ENCODE data around the gene PDSS2. TPM values are rescaled to one million over a fixed set of nuclear protein-coding genes. Genes with fewer than 3 reads are reported as not detected.
"Not testable (repeated sequence)": the region's sequence is repeated elsewhere in the genome, so short reads cannot be mapped to it uniquely, and the experiment has no call there.

The PDSS2 gene
- total RNA-seq, 4 donors from 2014 or later, result 6.5 to 12.2 (median 9.0) TPM

GRCh38 chr6:107488174-107488874 lies 29.0 kb upstream of the PDSS2 start:
- ATAC-seq, result no peak
- H3K27ac ChIP-seq, result peak overlapping the region in 3 of 4 donors; percentile 82 to 93 (median 93)

DNA sequence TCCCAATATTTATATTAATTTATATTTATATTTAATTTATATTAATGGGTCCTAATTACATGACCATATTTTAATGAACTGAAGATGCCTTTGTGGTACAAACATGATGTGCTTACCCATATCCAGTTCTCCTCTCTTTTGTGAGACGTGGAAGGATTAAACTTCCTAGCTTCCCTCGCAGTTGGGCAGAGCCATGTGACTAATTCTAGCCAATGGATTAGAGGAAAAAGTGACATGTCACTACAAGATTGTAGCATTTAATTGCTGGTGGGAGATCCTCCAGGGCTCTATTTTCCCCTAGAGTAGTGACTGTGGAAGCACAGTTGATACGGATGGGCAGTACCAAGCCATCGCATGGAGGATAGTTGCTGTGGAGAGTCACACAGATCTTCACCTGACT lies 25.8 kb upstream of the PDSS2 start:
- no peak for TF ChIP-seq EP300 (IDR thresholded peaks at IDR 0.05)
- H3K4me1 ChIP-seq, result peaks cover 0 to 12% (median 11%) of the 10 kb centered on the region in 3 donors
- 64 to 86% methylated on average over 2 to 3 of the region's 4 CpGs for WGBS, 2 donors (ENCODE audit: low coverage in 1 of 2)
- H3K9me3 ChIP-seq, result no peaks in the 10 kb centered on the region
- ATAC-seq, result no peak
- H3K27ac ChIP-seq, result no peak overlapping the region
- no peak overlapping the region for H3K4me3 ChIP-seq
- no peaks in the 10 kb centered on the region for H3K36me3 ChIP-seq
- H3K27me3 ChIP-seq, result no peaks in the 10 kb centered on the region

More at GRCh38 chr6:107488174-107488874, 29.0 kb upstream of the PDSS2 start:
- Histone ChIP-seq H3K36me3 (no peaks in the 10 kb centered on the region), H3K9me3 (no peaks in the 10 kb centered on the region), H3K4me3 (peak overlapping the region; percentile 61 to 85), H3K27me3 (no peaks in the 10 kb centered on the region), H3K4me1 (peaks cover 0 to 38% (median 15%) of the 10 kb centered on the region in 3 donors)
- 3 to 6% methylated on average over 7 to 8 of the region's 27 CpGs for WGBS, 2 donors (ENCODE audit: low coverage in 1 of 2)
- TF ChIP-seq CTCF (IDR thresholded peaks at IDR 0.05) (no peak), POLR2AphosphoS5 (IDR thresholded peaks at IDR 0.05) (no peak), POLR2A (IDR thresholded peaks at IDR 0.05) (no peak), EP300 (IDR thresholded peaks at IDR 0.05) (no peak)

GRCh38 chr6:107479089-107479690 lies 19.8 kb upstream of the PDSS2 start:
- Histone ChIP-seq H3K9me3 (no peaks in the 10 kb centered on the region), H3K27ac (no peak overlapping the region), H3K27me3 (no peaks in the 10 kb centered on the region), H3K36me3 (no peaks in the 10 kb centered on the region), H3K4me1 (no peaks in the 10 kb centered on the region), H3K4me3 (no peak overlapping the region)
- no peak for ATAC-seq
- TF ChIP-seq POLR2A (IDR thresholded peaks at IDR 0.05), result no peak
- no peak for TF ChIP-seq POLR2AphosphoS5 (IDR thresholded peaks at IDR 0.05)
- no peak for TF ChIP-seq EP300 (IDR thresholded peaks at IDR 0.05)
- no peak for TF ChIP-seq CTCF (IDR thresholded peaks at IDR 0.05)
- WGBS, 2 donors (ENCODE audit: low coverage in 1 of 2), result 69 to 74% methylated on average over 4 of the region's 4 CpGs

- not testable (repeated sequence) for H3K27ac ChIP-seq, ATAC-seq, H3K36me3 ChIP-seq, H3K9me3 ChIP-seq, H3K27me3 ChIP-seq, H3K4me1 ChIP-seq, H3K4me3 ChIP-seq
- WGBS, 2 donors (ENCODE audit: low coverage in 1 of 2), result 74 to 80% methylated on average over 1 to 3 of the region's 3 CpGs
These were observed 16.5 kb upstream of the PDSS2 start for GRCh38 chr6:107475826-107476225.

DNA sequence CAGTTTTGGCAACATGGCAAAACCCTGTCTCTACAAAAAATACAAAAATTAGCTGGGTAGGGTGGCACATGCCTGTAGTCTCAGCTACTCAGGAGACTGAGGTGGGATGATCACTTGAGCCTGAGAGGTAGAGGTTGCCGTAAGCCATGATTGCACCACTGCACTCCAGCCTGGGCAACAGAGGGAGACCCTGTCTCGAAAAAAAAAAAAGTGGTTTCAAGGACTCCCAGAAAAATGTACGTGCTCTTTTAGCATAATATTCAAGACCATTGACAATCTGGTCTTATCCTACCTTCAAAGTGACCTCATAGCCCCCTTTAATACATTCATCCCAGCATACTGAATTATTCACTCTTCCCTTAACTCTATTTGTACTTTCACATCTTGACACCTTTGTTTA lies 16.0 kb upstream of the PDSS2 start:
- H3K9me3 ChIP-seq, H3K27me3 ChIP-seq, H3K4me3 ChIP-seq, ATAC-seq, H3K36me3 ChIP-seq, H3K27ac ChIP-seq, H3K4me1 ChIP-seq: not testable (repeated sequence)
- WGBS, 2 donors (ENCODE audit: low coverage in 1 of 2), result 84 to 97% methylated on average over 3 of the region's 3 CpGs

DNA sequence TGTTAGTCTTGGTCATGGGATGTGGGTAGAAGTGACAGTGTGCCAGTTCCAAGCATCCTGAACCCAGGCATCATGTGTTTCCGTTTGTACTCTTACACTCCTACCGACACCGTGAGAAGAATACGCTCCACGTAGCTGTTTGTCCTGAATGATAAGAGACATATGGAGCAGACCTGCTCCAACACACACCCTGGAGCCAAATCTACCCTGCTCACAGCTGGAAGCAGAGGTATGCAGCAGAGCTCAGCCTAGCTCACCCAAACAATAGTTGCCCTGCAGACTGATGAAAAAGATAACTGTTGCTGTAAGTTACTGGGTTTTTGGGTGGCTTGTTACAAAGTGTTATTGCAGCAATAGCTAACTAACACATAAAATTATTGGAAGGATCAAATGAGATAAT lies 14.3 kb upstream of the PDSS2 start:
- 32% methylated on average over 2 of the region's 5 CpGs; no CpG with 5 or more reads in 1 of the 2 donors for WGBS, 2 donors (ENCODE audit: low coverage in 1 of 2)
- no peak for ATAC-seq
- no peaks in the 10 kb centered on the region for H3K4me1 ChIP-seq
- no peaks in the 10 kb centered on the region for H3K36me3 ChIP-seq
- TF ChIP-seq POLR2A (IDR thresholded peaks at IDR 0.05), result no peak
- TF ChIP-seq EP300 (IDR thresholded peaks at IDR 0.05), result no peak
- TF ChIP-seq CTCF (IDR thresholded peaks at IDR 0.05), result no peak
- TF ChIP-seq POLR2AphosphoS5 (IDR thresholded peaks at IDR 0.05), result no peak
- H3K4me3 ChIP-seq, result no peak overlapping the region
- H3K9me3 ChIP-seq, result no peaks in the 10 kb centered on the region
- no peak overlapping the region for H3K27ac ChIP-seq
- H3K27me3 ChIP-seq, result no peaks in the 10 kb centered on the region

Data from gastroesophageal sphincter (tissue), 4 donors.